Vagina (tissue), 2 donors: ENCODE measurements around the gene IL17RC. TPM values are rescaled to one million over a fixed set of nuclear protein-coding genes. Genes with fewer than 3 reads are reported as not detected.
"Not testable (repeated sequence)": the region's sequence is repeated elsewhere in the genome, so short reads cannot be mapped to it uniquely, and the experiment has no call there.

Source experiments
- DNase-seq, 2 donors: peaks; one replicate each; pipeline ENCODE4 v3.0.0-alpha.2; 2017; ENCODE audit errors: extremely low spot score in 2 of 2
- H3K27ac ChIP-seq: fragments of 200-600 bp; sonication (generic); one replicate; pipeline ENCODE4 v1.5.1; 2019
- H3K27me3 ChIP-seq: fragments of 200-600 bp; sonication (generic); one replicate; pipeline ENCODE4 v1.5.1; 2019
- H3K36me3 ChIP-seq, 2 donors: fragments of 200-600 bp; sonication (generic); one replicate each; pipeline ENCODE4 v1.5.1; 2017 to 2019
- H3K4me1 ChIP-seq: fragments of 200-600 bp; sonication (generic); one replicate; pipeline ENCODE4 v1.5.1; 2019
- H3K4me3 ChIP-seq, 2 donors: fragments of 200-600 bp; sonication (generic); 1 replicate in 1 of 2; 2 replicates in 1 of 2; pipeline ENCODE4 v1.5.1; 2016 to 2019
- H3K9me3 ChIP-seq: fragments of 200-600 bp; sonication (generic); one replicate; pipeline ENCODE4 v1.5.1; 2019
- CTCF ChIP-seq, 3 experiments: fragments of 450-650 bp in 2 of 3; fragments of 200-600 bp in 1 of 3; sonication (generic) in 1 of 3; IDR thresholded peaks; one replicate each; pipeline ENCODE4 v1.5.1; 2017 to 2019; ENCODE audit warnings: antibody characterized with exemption in 3 of 3, mild to moderate bottlenecking in 2 of 3, moderate library complexity in 2 of 3
- POLR2A ChIP-seq, 2 donors: fragments of 450-650 bp; IDR thresholded peaks; one replicate each; pipeline ENCODE4 v1.6.1; 2017; ENCODE audit warnings: antibody characterized with exemption in 2 of 2, mild to moderate bottlenecking in 2 of 2, moderate library complexity in 2 of 2
- POLR2AphosphoS5 ChIP-seq, 2 donors: sonication (generic); formaldehyde crosslinking; IDR thresholded peaks; one replicate each; pipeline ENCODE4 v1.9.0; 2017; ENCODE audit warnings: antibody characterized with exemption in 2 of 2, mild to moderate bottlenecking in 2 of 2, low read depth in 1 of 2; ENCODE audit not compliant: insufficient read depth in 1 of 2
- intact Hi-C: fragments of 100-400 bp; cut with DNase I; formaldehyde crosslinking; loops from one replicate; pipeline ENCODE4 v1.15.1; 2023
- total RNA-seq: library from RNA; depleted of rRNA; stranded (reverse); fragments of >200 nt; gene quantifications from one replicate; pipeline ENCODE4 v1.2.3, GENCODE V29; 2016

IL17RC gene
- total RNA-seq, 1 donor from 2014 or later, result 66.3 TPM

DNA sequence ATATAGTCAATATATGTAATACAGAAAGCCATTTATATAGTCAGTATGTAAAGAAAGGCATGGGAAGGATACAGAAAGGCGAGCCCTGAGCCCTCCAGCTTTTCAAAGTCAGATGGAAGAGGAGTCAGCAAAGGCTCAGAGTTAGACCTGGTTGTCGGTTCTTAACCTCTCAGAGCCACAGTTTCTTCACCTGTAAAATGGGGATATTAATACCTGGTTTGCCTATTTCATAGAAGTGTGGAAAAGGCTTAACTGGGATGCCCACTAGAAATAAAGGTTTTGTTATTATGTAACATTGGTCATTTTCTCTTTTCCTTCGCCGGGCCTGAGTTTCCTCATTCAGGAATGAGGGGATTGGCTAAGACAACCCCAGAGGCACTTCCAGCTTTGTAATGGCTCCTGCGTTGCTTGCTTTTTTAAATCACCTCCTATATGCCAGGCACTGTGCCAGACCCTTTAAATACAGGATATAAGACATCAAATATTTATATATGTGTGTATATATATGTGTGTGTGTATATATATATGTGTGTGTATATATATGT lies 19.1 kb downstream of the IL17RC start:
- Histone ChIP-seq H3K9me3 (no peaks in the 10 kb centered on the region), H3K4me1 (peaks cover 43% of the 10 kb centered on the region), H3K27ac (no peak overlapping the region), H3K4me3 (no peak overlapping the region), H3K27me3 (no peaks in the 10 kb centered on the region), H3K36me3 (peaks cover 0 to 26% of the 10 kb centered on the region in 2 donors)
- TF ChIP-seq CTCF (IDR thresholded peaks at IDR 0.05), result no peak
- no peak for TF ChIP-seq POLR2AphosphoS5 (IDR thresholded peaks at IDR 0.05; ENCODE audit: insufficient read depth in 1 of 2, low read depth in 1 of 2)
- TF ChIP-seq POLR2A (IDR thresholded peaks at IDR 0.05), result no peak
- no peak for DNase-seq
- intact Hi-C loops, result loop anchor here (10.0 kb wide), 1 partner anchor 131 kb away; no protein-coding TSS in a partner anchor

GRCh38 chr3:9937486-9938238 lies 20.8 kb downstream of the IL17RC start:
- H3K4me1 ChIP-seq, result peaks cover 32% of the 10 kb centered on the region
- no peak for TF ChIP-seq POLR2A (IDR thresholded peaks at IDR 0.05)
- TF ChIP-seq POLR2AphosphoS5 (IDR thresholded peaks at IDR 0.05; ENCODE audit: insufficient read depth in 1 of 2, low read depth in 1 of 2), result no peak
- no peak for TF ChIP-seq CTCF (IDR thresholded peaks at IDR 0.05)
- H3K9me3 ChIP-seq, result no peaks in the 10 kb centered on the region
- no peak overlapping the region for H3K27ac ChIP-seq
- H3K4me3 ChIP-seq, result no peak overlapping the region
- no peak for DNase-seq
- no peaks in the 10 kb centered on the region for H3K27me3 ChIP-seq
- intact Hi-C loops, result loop anchor here (10.0 kb wide), 1 partner anchor 133 kb away; no protein-coding TSS in a partner anchor
- peaks cover 0 to 31% of the 10 kb centered on the region in 2 donors for H3K36me3 ChIP-seq

GRCh38 chr3:9938966-9939365 lies 22.1 kb downstream of the IL17RC start:
- no peak for TF ChIP-seq POLR2AphosphoS5 (IDR thresholded peaks at IDR 0.05; ENCODE audit: insufficient read depth in 1 of 2, low read depth in 1 of 2)
- TF ChIP-seq CTCF (IDR thresholded peaks at IDR 0.05), result no peak
- no peak for TF ChIP-seq POLR2A (IDR thresholded peaks at IDR 0.05)
- intact Hi-C loops, result loop anchor here (10.0 kb wide), 1 partner anchor 134 kb away; no protein-coding TSS in a partner anchor
- H3K9me3 ChIP-seq, result no peaks in the 10 kb centered on the region
- H3K4me1 ChIP-seq, result peaks cover 26% of the 10 kb centered on the region
- H3K36me3 ChIP-seq, result peaks cover 0 to 39% of the 10 kb centered on the region in 2 donors
- no peak for DNase-seq
- H3K4me3 ChIP-seq, result no peak overlapping the region
- no peak overlapping the region for H3K27ac ChIP-seq
- no peaks in the 10 kb centered on the region for H3K27me3 ChIP-seq

- H3K4me1 ChIP-seq, result peaks cover 18% of the 10 kb centered on the region
- not testable (repeated sequence) for H3K27me3 ChIP-seq, H3K4me3 ChIP-seq, H3K27ac ChIP-seq, DNase-seq, H3K9me3 ChIP-seq
- intact Hi-C loops, result loop anchor here (10.0 kb wide), 1 partner anchor 135 kb away; no protein-coding TSS in a partner anchor
- peaks cover 0 to 39% of the 10 kb centered on the region in 2 donors for H3K36me3 ChIP-seq
Measured at GRCh38 chr3:9939906-9940305, 23.0 kb downstream of the IL17RC start.

GRCh38 chr3:9940746-9941145 lies 23.8 kb downstream of the IL17RC start:
- intact Hi-C loops, result no loop called here

More at GRCh38 chr3:9940746-9941145, 23.8 kb downstream of the IL17RC start:
- Histone ChIP-seq H3K4me1 (peaks cover 15% of the 10 kb centered on the region), H3K9me3 (no peaks in the 10 kb centered on the region), H3K4me3 (no peak overlapping the region), H3K27ac (no peak overlapping the region), H3K27me3 (no peaks in the 10 kb centered on the region), H3K36me3 (peaks cover 0 to 39% of the 10 kb centered on the region in 2 donors)
- TF ChIP-seq CTCF (IDR thresholded peaks at IDR 0.05) (no peak), POLR2A (IDR thresholded peaks at IDR 0.05) (no peak), POLR2AphosphoS5 (IDR thresholded peaks at IDR 0.05; ENCODE audit: insufficient read depth in 1 of 2, low read depth in 1 of 2) (no peak)
- no peak for DNase-seq
